Glomerular visceral epithelial cell (primary cell): ENCODE measurements around the gene SYDE2.
A peak's percentile ranks its signal among the peaks of the same experiment; 100 is the strongest.
"Not testable (repeated sequence)": the region's sequence is repeated elsewhere in the genome, so short reads cannot be mapped to it uniquely, and the experiment has no call there.

ENCODE experiments used
- DNase-seq: peaks from one replicate; pipeline ENCODE4 v3.0.0-alpha.2; 2016; ENCODE audit errors: extremely low spot score

The SYDE2 gene

GRCh38 chr1:85214654-85215053 is 13.8 kb upstream of the SYDE2 start:
- DNase-seq = no peak

GRCh38 chr1:85208488-85208887 is 7.7 kb upstream of the SYDE2 start:
- no peak for DNase-seq

- no peak for DNase-seq
Measured at GRCh38 chr1:85203573-85204171, 2.9 kb upstream of the SYDE2 start.

GRCh38 chr1:85202864-85203255 is 2.0 kb upstream of the SYDE2 start:
- no peak for DNase-seq

GRCh38 chr1:85202092-85202863 is 1.5 kb upstream of the SYDE2 start:
- DNase-seq = no peak

- DNase-seq = peak; percentile 74
Measured at GRCh38 chr1:85201340-85202091, 700 bp upstream of the SYDE2 start.

GRCh38 chr1:85199667-85200462 is 951 bp downstream of the SYDE2 start:
- peak; percentile 5 for DNase-seq

GRCh38 chr1:85198864-85199263 is 2.0 kb downstream of the SYDE2 start:
- no peak for DNase-seq

- DNase-seq = no peak
Measured at GRCh38 chr1:85196358-85196757, 4.5 kb downstream of the SYDE2 start.

- DNase-seq = no peak
Measured at GRCh38 chr1:85195703-85196102, 5.1 kb downstream of the SYDE2 start.

GRCh38 chr1:85192129-85192528 is 8.7 kb downstream of the SYDE2 start:
- DNase-seq = not testable (repeated sequence)

GRCh38 chr1:85189120-85189519 is 11.7 kb downstream of the SYDE2 start:
- DNase-seq = no peak

GRCh38 chr1:85188530-85188929 is 12.3 kb downstream of the SYDE2 start:
- DNase-seq = no peak

GRCh38 chr1:85187021-85187420 is 13.8 kb downstream of the SYDE2 start:
- DNase-seq = not testable (repeated sequence)

GRCh38 chr1:85184245-85184644 is 16.6 kb downstream of the SYDE2 start:
- no peak for DNase-seq

GRCh38 chr1:85182700-85183099 is 18.1 kb downstream of the SYDE2 start:
- DNase-seq = no peak

GRCh38 chr1:85180869-85181268 is 19.9 kb downstream of the SYDE2 start:
- no peak for DNase-seq

- no peak for DNase-seq
Measured at GRCh38 chr1:85179522-85179921, 21.3 kb downstream of the SYDE2 start.

GRCh38 chr1:85178396-85178795 is 22.4 kb downstream of the SYDE2 start:
- DNase-seq = no peak

- no peak for DNase-seq
Measured at GRCh38 chr1:85174503-85174902, 26.3 kb downstream of the SYDE2 start.

- DNase-seq = no peak
Measured at GRCh38 chr1:85172684-85173337, 28.0 kb downstream of the SYDE2 start.
